IMR-90 (cell line): ENCODE data around the gene FSD1. TPM values are rescaled to one million over a fixed set of nuclear protein-coding genes. Genes with fewer than 3 reads are reported as not detected.
"Not testable (repeated sequence)": the region's sequence is repeated elsewhere in the genome, so short reads cannot be mapped to it uniquely, and the experiment has no call there.

Source experiments
- ATAC-seq: fragments of 200-7000 bp; cut with Tn5 transposase; 2 replicates; pipeline ENCODE4 v1.9.1; 2020; ENCODE audit warnings: low read depth, mild to moderate bottlenecking, moderate library complexity
- BruUV-seq: library from RNA; stranded (reverse); fragments of 400-500 nt; replicated peaks from 2 replicates; lab custom pipeline; 2021; lab: Mats Ljungman, UMichigan
- CTCF ChIA-PET: fragments of 300-600 bp; formaldehyde crosslinking; extraction: SDS; loops from one replicate; lab custom pipeline; 2021; ENCODE audit warnings: antibody characterized with exemption; lab: Yijun Ruan, JAX
- POLR2A ChIA-PET: fragments of 300-600 bp; sonication (Branson Sonifier 250); formaldehyde crosslinking; loops from one replicate; lab custom pipeline; 2022; ENCODE audit warnings: antibody characterized with exemption; ENCODE audit not compliant: unreplicated experiment; lab: Charles Lee
- DNase-seq: peaks from one replicate; pipeline ENCODE4 v3.0.0; 2013
- H2AFZ ChIP-seq: replicated peaks from 2 replicates; pipeline ENCODE3; 2013; ENCODE audit warnings: low read length, mild to moderate bottlenecking; ENCODE audit not compliant: poor library complexity
- H2AK5ac ChIP-seq: 2 replicates; pipeline ENCODE4 v1.6.1; 2013; ENCODE audit warnings: low read depth, low read length, inconsistent platforms
- H2AK9ac ChIP-seq: replicated peaks from 2 replicates; pipeline ENCODE3; 2013; ENCODE audit warnings: mild to moderate bottlenecking, low read depth, low read length, moderate library complexity; ENCODE audit not compliant: poor library complexity
- H2BK120ac ChIP-seq: 2 replicates; pipeline ENCODE4 v1.6.1; 2013; ENCODE audit warnings: low read depth, low read length, inconsistent platforms
- H2BK15ac ChIP-seq: 3 replicates; pipeline ENCODE4 v1.6.1; 2013; ENCODE audit warnings: low read depth, low read length, inconsistent platforms
- H2BK20ac ChIP-seq: 2 replicates; pipeline ENCODE4 v1.6.1; 2013; ENCODE audit warnings: low read depth, mild to moderate bottlenecking, inconsistent platforms, low read length, moderate library complexity
- H2BK5ac ChIP-seq: 2 replicates; pipeline ENCODE4 v1.6.1; 2013; ENCODE audit warnings: mild to moderate bottlenecking, low read depth, low read length, inconsistent platforms; ENCODE audit not compliant: poor library complexity, severe bottlenecking
- H3K14ac ChIP-seq: replicated peaks from 2 replicates; pipeline ENCODE4 v1.6.1; 2013; ENCODE audit warnings: low read depth, low read length, inconsistent platforms
- H3K18ac ChIP-seq: 2 replicates; pipeline ENCODE4 v1.6.1; 2013; ENCODE audit warnings: low read depth, low read length, control low read depth
- H3K23ac ChIP-seq: 2 replicates; pipeline ENCODE4 v1.6.1; 2013; ENCODE audit warnings: low read depth, low read length, inconsistent platforms
- H3K27ac ChIP-seq: 2 replicates; pipeline ENCODE4 v1.5.1; 2013; ENCODE audit warnings: mild to moderate bottlenecking, control low read depth, low read length; ENCODE audit not compliant: insufficient read depth
- H3K27me3 ChIP-seq: 2 replicates; pipeline ENCODE4 v1.6.1; 2013; ENCODE audit warnings: low read length; ENCODE audit not compliant: control insufficient read depth, insufficient read depth
- H3K36me3 ChIP-seq: 2 replicates; pipeline ENCODE4 v1.6.1; 2013; ENCODE audit warnings: low read length, mixed read lengths; ENCODE audit not compliant: control insufficient read depth, insufficient read depth
- H3K4ac ChIP-seq: 2 replicates; pipeline ENCODE4 v1.6.1; 2013; ENCODE audit warnings: low read depth, low read length, inconsistent platforms
- H3K4me1 ChIP-seq: 2 replicates; pipeline ENCODE4 v1.6.1; 2013; ENCODE audit warnings: low read length, mixed read lengths; ENCODE audit not compliant: control insufficient read depth, insufficient read depth
- H3K4me2 ChIP-seq: 2 replicates; pipeline ENCODE4 v1.6.1; 2013; ENCODE audit warnings: low read depth, mild to moderate bottlenecking, control low read depth, low read length, moderate library complexity
- H3K4me3 ChIP-seq: 2 replicates; pipeline ENCODE4 v1.5.1; 2013; ENCODE audit warnings: low read depth, mild to moderate bottlenecking, control low read depth, low read length, moderate library complexity; ENCODE audit not compliant: insufficient read depth
- H3K56ac ChIP-seq: 2 replicates; pipeline ENCODE4 v1.6.1; 2013; ENCODE audit warnings: low read length, inconsistent platforms; ENCODE audit not compliant: insufficient read depth; ENCODE audit errors: extremely low read depth
- H3K79me1 ChIP-seq, 2 experiments: 2 replicates each; pipeline ENCODE4 v1.6.1; 2013; ENCODE audit warnings: low read length in 2 of 2, inconsistent platforms in 1 of 2, low read depth in 1 of 2
- H3K9ac ChIP-seq: 2 replicates; pipeline ENCODE4 v1.6.1; 2013; ENCODE audit warnings: low read depth, low read length, control low read depth
- H3K9me1 ChIP-seq: 2 replicates; pipeline ENCODE4 v1.6.1; 2013; ENCODE audit warnings: low read length, inconsistent platforms; ENCODE audit not compliant: insufficient read depth
- H3K9me3 ChIP-seq: 2 replicates; pipeline ENCODE4 v1.6.1; 2013; ENCODE audit warnings: low read length; ENCODE audit not compliant: control insufficient read depth, insufficient read depth
- H4K20me1 ChIP-seq: 2 replicates; pipeline ENCODE4 v1.6.1; 2013; ENCODE audit warnings: low read length, inconsistent platforms; ENCODE audit not compliant: insufficient read depth
- H4K5ac ChIP-seq: 2 replicates; pipeline ENCODE4 v1.6.1; 2013; ENCODE audit warnings: mild to moderate bottlenecking, low read depth, low read length, control low read depth
- H4K8ac ChIP-seq, 2 experiments: 2 replicates each; pipeline ENCODE4 v1.6.1; 2013; ENCODE audit warnings: low read depth in 2 of 2, low read length in 2 of 2, control low read depth in 1 of 2, inconsistent platforms in 1 of 2
- H4K91ac ChIP-seq: 2 replicates; pipeline ENCODE4 v1.6.1; 2013; ENCODE audit warnings: low read depth, low read length, inconsistent platforms; ENCODE audit not compliant: insufficient read depth
- WGBS, 2 experiments: methylation state at CpG; one replicate each; pipeline versions ENCODE4 v1.1.5 to v1.1.7; 2013; ENCODE audit warnings: missing lambda C conversion rate in 2 of 2; ENCODE audit not compliant: insufficient read length in 1 of 2; ENCODE audit errors: extremely low coverage in 2 of 2; 5-methylcytosine and 5-hydroxymethylcytosine counted together
- dilution Hi-C: fragments of 300-500 bp; cut with HindIII; formaldehyde crosslinking; loops from one replicate; pipeline ENCODE4 v1.14.3; 2018; ENCODE audit warnings: low sequenced_read_pairs; ENCODE audit not compliant: unreplicated experiment
- in situ Hi-C: fragments of 300-500 bp; cut with MboI; formaldehyde crosslinking; loops from 3 replicates; pipeline ENCODE4 v1.14.3; 2019; ENCODE audit warnings: low sequenced_read_pairs, inconsistent platforms, mixed read lengths
- intact Hi-C: fragments of 100-400 bp; cut with micrococcal nuclease; formaldehyde crosslinking; loops from 2 replicates; pipeline ENCODE4 v1.10.0; 2022
- polyA plus RNA-seq, 3 experiments: library from polyadenylated mRNA; depleted of rRNA; stranded (reverse); fragments of >200 nt; gene quantifications; 2 replicates each; pipeline ENCODE4 v1.2.3, GENCODE V29; 2012; ENCODE audit warnings: low replicate concordance in 1 of 3
- total RNA-seq: library from RNA; depleted of rRNA; stranded (reverse); fragments of >200 nt; gene quantifications from 2 replicates; pipeline ENCODE4 v1.2.3, GENCODE V29; 2012

FSD1 gene
- total and polyA plus RNA-seq, 2 of the 4 experiments (the other 2 are of a cell fraction) = 17.4 to 24.4 TPM

GRCh38 chr19:4274321-4274686 lies 30.1 kb upstream of the FSD1 start:
- CTCF ChIA-PET, H3K56ac ChIP-seq, H4K91ac ChIP-seq, H2BK5ac ChIP-seq, H3K9me3 ChIP-seq, dilution Hi-C loops, H3K9ac ChIP-seq, BruUV-seq, H2BK120ac ChIP-seq, H3K27ac ChIP-seq, H3K23ac ChIP-seq, H3K14ac ChIP-seq, H2BK15ac ChIP-seq, H2BK20ac ChIP-seq, H2AK9ac ChIP-seq, H3K36me3 ChIP-seq, H2AK5ac ChIP-seq, ATAC-seq, H3K18ac ChIP-seq, H3K79me1 ChIP-seq, H3K9me1 ChIP-seq, H4K8ac ChIP-seq, H4K5ac ChIP-seq, in situ Hi-C loops, H4K20me1 ChIP-seq, DNase-seq, H3K4me1 ChIP-seq, H3K4me3 ChIP-seq, H2AFZ ChIP-seq, H3K4ac ChIP-seq, H3K4me2 ChIP-seq, intact Hi-C loops: not testable (repeated sequence)
- H3K27me3 ChIP-seq = peaks cover 16% of the 10 kb centered on the region
- POLR2A ChIA-PET = interaction anchor here (0.7 kb wide), 1 partner anchor 30 kb away, joined by 4 read pairs; the partner anchor contains the start of gene FSD1
- no CpG with 5 or more reads among the region's 6 CpGs for WGBS, 2 experiments
